HG02759 (cell line): ENCODE results near the gene HMGN1.

ENCODE experiments used
- ATAC-seq: cut with Tn5 transposase; IDR thresholded peaks from one replicate; pipeline ENCODE4 v1.9.1; 2021; ENCODE audit warnings: mild to moderate bottlenecking, moderate library complexity; ENCODE audit not compliant: unreplicated experiment

The HMGN1 gene

GRCh38 chr21:39312112-39313041 lies 36.5 kb downstream of the HMGN1 start:
- ATAC-seq: peak; percentile 75

GRCh38 chr21:39311164-39311563 lies 37.7 kb downstream of the HMGN1 start:
- no peak for ATAC-seq

- ATAC-seq: no peak
These were observed 41.4 kb downstream of the HMGN1 start for GRCh38 chr21:39307466-39307865.

- ATAC-seq: no peak
These were observed 48.3 kb downstream of the HMGN1 start for GRCh38 chr21:39300587-39300986.

GRCh38 chr21:39296891-39297290 lies 52.0 kb downstream of the HMGN1 start:
- ATAC-seq: no peak
